Measurements from ENCODE around the gene TMC3.
"Not testable (repeated sequence)": the region's sequence is repeated elsewhere in the genome, so short reads cannot be mapped to it uniquely, and the experiment has no call there.

TMC3 gene

DNA sequence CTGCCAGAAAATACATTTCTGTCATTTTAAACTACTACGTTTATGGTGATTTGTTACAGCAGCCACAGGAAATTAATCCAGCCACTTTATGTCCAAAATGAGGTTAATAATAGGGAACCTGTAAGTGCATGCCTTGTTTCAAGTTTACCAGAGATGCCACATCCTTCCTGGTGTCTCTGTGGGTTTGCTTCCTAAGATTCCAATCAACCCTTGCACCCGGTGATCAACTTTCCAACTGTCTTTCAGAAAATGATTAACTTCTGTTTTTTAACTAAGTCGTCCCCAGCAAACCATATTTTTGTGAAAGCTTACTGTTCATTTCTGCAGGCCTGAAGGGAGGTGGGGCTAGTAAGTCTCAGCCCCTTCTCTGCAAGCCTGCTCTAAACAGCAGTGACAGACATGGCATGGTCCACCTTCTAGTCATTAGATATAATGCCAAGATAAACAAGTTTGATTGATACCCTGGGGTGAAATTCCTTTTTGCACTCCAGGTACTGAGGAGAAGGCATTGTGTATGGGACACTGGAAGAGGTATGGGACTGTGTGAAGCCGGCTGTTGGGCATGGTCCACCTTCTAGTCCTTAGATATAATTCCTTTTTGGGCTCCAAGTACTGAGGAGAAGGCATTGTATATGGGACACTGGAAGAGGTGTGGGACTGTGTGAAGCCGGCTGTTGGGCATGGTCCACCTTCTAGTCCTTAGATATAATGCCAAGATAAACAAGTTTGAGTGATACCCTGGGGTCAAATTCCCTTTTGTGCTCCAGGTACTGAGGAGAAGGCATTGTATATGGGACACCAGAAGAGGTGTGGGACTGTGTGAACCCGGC, 11.1 kb upstream of the TMC3 start:
- no peak for DNase-seq (ENCODE audit: low read depth)

DNA sequence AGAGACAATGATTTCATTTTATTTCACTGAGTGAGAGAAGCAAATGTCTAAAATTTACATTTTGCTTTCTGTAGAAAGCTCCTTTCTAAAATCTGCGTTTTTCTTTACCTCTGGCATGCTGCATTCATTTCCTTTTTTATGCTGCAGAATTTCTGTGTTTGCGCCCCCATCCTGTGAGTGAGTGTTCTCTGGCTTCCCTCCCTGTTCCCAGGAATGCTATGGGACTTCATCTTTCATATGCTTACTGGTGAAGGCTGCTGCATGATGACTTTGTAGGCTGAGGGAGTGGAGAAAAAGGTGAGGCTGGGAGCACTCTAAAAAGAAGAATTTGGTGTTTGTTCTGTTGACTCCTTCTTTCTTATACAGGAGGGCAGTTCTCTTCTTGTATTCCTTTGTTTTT, 7.7 kb upstream of the TMC3 start:
- DNase-seq (ENCODE audit: low read depth), result no peak

DNA sequence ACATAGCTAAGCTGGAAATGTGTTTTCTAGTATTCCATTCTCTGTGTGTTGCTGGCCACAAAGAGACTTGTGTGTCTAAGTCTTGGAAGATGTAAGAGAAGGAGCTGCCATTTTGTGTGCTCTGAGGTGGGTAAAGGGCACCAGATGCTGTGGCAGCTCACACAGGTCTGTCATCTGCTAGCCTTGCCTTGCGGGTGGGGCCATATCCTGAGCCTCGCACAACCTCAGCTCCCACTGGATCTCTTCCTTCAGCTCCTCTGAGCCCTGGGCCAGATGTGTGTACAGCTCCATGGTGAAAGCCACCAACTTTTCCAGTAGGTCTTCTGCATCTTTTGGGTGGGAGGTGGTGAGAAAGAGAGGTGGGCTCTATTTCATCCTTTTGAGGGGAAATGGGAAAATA, 6.7 kb upstream of the TMC3 start:
- no peak for DNase-seq (ENCODE audit: low read depth)

DNA sequence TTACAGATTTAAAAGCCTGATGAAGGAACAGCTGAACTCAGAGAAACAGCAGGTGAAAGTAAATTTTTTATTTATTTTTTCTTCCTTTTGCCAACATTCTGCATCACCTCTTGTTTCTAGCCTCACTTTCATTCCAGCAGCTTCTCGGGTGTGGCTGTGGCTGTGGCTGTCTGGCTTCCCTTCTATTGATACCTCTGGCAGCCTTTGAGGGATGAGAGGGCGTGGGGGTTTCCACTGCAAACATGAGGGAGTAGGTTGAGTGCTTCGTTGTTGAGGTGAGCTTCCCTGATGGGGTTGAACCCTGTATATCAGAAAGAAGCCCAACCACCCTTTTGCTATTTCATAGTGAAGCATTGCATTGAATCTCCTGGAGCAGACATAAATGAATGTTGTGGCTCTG, 6.2 kb upstream of the TMC3 start:
- no peak for DNase-seq (ENCODE audit: low read depth)

DNA sequence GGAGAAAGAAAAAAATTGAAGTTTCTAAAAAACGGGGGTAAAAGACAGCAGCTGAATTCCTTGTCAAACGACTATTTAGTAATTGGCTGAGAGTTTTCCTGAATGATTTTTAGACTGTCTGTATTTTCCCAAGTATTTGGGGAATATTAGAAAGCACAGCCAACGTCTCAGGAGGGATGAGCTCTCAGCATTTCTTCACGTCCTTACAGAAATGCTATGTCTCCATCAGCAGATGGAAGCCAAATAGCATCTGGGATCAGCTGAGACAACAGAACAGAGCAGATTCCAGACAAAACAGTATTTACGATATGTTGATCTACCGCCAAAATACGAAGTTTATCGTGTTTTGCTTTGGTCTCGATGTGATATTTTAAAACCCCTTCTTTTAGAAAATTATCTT, 5.3 kb upstream of the TMC3 start:
- no peak for DNase-seq (ENCODE audit: low read depth)

GRCh38 chr15:81378443-81378842, 4.4 kb upstream of the TMC3 start:
- DNase-seq (ENCODE audit: low read depth), result no peak

DNA sequence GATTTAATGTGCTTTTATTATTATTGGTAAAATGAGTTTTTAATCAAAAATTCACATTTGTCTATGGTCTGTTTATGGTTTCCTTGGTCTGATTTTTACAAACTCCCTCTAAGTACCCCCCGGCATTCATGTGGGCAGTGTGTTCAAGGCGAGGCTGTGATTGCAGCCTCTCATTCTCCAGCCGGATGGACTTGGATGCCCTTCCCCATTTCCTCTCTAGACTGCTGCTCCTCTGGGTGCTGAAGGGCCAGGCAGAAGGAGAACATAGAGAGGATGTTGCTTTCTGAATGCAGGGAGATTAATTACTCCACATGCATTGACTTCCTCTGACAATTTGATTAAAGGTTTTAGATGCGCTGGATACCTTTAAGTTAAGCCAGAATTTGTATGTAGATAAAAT, 3.9 kb upstream of the TMC3 start:
- DNase-seq (ENCODE audit: low read depth), result no peak

DNA sequence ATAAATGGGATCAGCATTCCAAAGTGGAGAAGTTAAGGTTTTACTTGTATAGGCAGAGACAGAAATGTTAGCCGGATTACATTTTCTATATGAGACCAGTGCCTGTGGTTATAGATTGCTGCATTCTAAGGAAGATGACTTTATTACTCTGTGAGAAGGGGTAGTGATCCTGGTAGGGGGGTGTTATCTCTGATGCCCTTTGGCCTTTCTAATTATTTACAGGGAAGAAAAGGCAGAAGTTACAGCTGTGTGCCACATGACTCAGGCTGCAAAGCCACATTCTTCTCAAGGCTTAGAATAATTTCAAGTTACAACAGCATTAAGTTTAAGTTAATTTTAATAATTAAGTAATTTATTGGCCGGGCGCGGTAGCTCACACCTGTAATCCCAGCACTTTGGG, 2.2 kb upstream of the TMC3 start:
- DNase-seq (ENCODE audit: low read depth), result no peak

DNA sequence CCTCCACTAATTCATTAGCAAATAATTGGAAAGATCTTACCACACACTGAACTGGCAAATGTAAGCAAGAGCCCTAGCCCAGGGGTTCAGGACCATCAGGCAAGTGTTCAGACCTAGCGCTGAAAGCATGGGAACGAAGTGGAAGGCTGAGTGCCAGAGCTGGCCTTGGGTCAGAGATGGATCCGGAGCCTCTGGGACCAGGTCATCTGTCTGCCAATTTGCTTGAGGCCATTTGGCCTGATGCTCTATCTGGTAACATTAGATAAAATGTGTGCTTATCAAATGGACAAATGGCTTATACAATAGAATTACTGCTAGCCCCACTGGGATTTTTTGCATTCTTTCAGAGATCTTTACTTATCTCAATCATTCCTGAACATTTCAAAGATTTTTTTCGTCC, 1.4 kb upstream of the TMC3 start:
- DNase-seq (ENCODE audit: low read depth), result no peak

GRCh38 chr15:81373176-81373575, 837 bp downstream of the TMC3 start:
- no peak for DNase-seq (ENCODE audit: low read depth)

GRCh38 chr15:81372575-81372974, 1.4 kb downstream of the TMC3 start:
- no peak for DNase-seq (ENCODE audit: low read depth)

GRCh38 chr15:81363718-81364500, 10.1 kb downstream of the TMC3 start:
- no peak for DNase-seq (ENCODE audit: low read depth)

DNA sequence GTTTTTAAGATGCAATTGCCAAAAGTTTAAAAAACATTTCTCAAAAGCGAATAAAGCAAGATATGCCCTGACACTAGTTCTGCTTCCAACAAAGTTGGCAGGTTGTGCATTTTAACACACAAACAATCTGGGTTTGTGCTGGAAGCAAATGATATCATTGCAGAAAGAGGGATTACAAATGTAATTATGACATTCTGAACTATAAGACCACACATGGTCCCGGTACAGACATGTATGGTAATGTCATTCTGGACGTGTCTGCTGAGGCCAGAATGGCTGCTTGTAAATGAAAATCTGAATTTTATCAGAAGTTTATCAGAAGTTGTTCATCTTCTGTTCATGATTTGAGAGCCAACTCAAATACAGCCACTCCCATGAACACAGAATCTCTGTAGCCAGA, 10.7 kb downstream of the TMC3 start:
- no peak for DNase-seq (ENCODE audit: low read depth)

GRCh38 chr15:81362790-81363189, 11.2 kb downstream of the TMC3 start:
- no peak for DNase-seq (ENCODE audit: low read depth)

DNA sequence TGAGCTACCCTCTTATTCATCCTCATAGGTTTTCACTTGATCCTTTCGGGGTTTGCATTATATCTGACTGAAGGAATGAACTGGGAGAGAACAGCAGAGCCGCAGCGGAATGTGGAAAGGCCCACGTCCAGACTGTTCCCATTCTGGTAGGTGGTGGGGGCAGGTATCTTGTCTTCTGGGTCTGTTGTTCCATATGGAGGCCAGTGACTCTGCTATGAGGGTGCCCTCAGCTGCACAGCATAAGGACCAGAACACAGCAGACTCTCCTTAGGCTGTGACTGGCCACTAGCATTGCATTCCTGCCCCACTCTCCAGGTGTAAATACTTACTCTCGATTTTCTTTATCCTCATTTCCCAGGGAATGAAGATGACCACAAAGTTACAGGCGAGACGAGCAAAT, 12.1 kb downstream of the TMC3 start:
- no peak for DNase-seq (ENCODE audit: low read depth)

GRCh38 chr15:81360491-81360890, 13.5 kb downstream of the TMC3 start:
- no peak for DNase-seq (ENCODE audit: low read depth)

DNA sequence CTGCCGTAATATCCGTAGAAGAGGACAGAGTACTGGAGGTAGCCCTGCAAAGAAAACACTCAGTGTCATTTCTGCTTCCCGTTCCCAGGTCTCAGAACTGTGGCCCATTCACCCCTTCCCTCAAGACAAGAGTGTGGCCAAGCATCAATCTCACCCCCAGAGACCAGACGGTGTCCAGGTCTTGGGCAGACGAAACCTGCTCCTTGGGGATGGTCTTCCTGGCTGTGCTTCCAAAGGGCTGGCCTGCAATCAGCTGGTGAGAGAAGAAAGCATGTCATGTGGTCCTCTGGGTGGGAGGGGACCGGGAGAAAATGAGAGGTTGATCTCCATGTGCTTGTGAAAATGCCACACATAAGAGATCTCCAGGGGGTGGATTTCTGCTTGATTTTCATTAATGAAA, 15.8 kb downstream of the TMC3 start:
- DNase-seq (ENCODE audit: low read depth), result no peak

- DNase-seq (ENCODE audit: low read depth), result no peak
Observed at GRCh38 chr15:81357180-81357686, 16.8 kb downstream of the TMC3 start.

DNA sequence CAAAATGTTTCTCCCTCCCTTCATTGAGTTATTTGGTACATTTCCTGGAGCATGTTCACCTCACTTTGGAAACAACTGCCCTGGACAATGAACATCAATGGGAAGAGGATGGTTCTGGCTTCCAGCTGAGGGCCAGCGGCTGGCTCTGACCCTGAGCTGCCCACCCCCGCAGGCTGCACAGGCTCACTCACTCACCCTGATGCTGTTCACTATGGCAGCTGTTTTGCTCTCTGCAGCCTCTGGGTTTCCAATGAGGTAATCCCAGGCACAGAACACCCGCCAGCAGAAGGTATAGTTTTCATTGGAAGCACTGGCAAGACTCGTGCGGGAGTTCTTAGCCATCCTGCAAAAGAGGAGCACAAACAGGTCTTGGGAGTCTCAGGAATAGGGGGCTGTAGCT, 17.8 kb downstream of the TMC3 start:
- no peak for DNase-seq (ENCODE audit: low read depth)

DNA sequence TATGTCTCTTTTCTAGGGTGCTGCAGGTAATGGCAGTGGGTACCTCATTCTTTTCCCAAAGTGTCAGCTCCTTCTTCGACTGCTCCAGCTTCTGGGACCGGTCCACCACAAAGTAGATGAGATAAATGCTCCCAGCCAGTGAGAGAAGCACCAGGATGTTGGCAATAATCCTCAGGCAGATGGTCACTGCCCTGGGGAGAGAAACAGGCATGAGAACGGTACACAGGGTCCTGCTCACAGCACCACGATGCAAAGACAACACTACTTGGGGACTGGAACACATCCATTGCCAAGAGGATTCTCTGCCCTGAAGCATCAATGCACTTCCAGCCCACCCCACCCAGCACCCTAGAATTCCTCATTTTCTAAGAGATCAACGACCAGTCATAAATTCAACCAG, 22.4 kb downstream of the TMC3 start:
- no peak for DNase-seq (ENCODE audit: low read depth)

DNA sequence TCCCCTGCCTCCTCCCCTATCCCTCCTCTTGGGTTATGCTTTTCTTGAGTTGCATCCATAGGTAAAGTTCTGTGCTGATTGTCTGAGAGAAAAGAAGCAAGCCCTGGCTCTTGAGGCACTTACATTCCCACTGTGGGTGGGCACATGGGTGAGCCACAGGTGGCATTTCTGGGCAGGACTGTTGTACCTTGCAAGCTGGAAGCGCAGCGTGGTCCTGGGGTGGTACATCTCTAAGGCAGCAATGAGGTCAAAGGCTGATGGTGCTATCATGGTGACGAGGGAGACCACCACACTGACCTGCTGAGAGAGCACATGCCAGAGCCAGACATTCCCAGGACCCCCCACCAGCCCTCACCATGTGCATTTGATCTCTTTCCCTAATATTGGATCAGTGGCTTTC, 24.7 kb downstream of the TMC3 start:
- DNase-seq (ENCODE audit: low read depth), result no peak

- DNase-seq (ENCODE audit: low read depth), result not testable (repeated sequence)
Observed at GRCh38 chr15:81348691-81349090, 25.3 kb downstream of the TMC3 start.

DNA sequence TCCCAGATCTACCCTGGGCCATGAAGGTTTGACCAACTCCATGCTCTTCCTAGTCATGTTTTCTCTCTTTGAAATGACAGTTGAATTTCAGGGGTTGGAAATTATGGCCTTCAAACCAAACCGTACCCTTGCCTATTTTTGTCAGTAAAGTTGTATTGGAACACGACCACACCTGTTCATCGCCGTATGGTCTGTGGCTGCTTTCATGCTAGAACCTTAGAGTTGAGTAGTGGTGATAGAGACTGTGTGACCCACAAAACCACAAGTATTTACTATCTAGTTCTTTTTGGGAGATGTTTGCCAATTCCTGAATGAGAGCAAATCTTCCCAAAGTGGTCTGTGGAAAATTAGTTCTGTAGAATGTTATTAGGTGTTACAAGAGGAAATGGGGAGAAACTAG, 26.1 kb downstream of the TMC3 start:
- DNase-seq (ENCODE audit: low read depth), result no peak

Measured in fibroblast of the conjunctiva (primary cell).